HG03095 (cell line): ENCODE measurements around the gene DAAM1.

Experiments used
- ATAC-seq: cut with Tn5 transposase; IDR thresholded peaks from one replicate; pipeline ENCODE4 v1.9.1; 2021; ENCODE audit warnings: moderate library complexity; ENCODE audit not compliant: unreplicated experiment

DAAM1 gene

GRCh38 chr14:59188461-59189090, at the start of gene DAAM1:
TSS of gene DAAM1 (plus strand) at chr14:59188667. CDS start at chr14:59263478, 74,811 bp downstream.
- ATAC-seq: peak; percentile 89

DNA sequence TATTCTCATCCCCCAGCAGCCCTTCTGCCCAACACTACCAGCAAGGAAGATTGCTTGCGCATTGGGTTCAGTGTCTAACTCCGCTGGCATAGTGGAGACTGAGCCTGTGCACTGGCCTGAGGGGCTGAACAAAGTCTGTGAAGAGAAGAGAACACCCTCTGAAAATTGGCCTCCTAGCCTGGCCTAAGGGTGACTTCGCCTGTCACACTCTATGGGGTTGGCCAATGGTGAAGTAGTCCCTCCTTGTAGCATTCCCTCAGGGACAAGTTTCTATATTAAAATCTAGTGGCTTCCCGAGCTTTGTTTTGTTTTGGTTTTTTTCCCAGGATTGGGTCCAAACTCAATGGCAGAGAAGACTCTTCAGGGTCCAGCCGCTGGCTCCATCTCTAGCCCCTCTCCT, 49.1 kb upstream of the DAAM1 start:
- no peak for ATAC-seq

GRCh38 chr14:59140106-59140843, 48.2 kb upstream of the DAAM1 start:
- ATAC-seq: no peak

DNA sequence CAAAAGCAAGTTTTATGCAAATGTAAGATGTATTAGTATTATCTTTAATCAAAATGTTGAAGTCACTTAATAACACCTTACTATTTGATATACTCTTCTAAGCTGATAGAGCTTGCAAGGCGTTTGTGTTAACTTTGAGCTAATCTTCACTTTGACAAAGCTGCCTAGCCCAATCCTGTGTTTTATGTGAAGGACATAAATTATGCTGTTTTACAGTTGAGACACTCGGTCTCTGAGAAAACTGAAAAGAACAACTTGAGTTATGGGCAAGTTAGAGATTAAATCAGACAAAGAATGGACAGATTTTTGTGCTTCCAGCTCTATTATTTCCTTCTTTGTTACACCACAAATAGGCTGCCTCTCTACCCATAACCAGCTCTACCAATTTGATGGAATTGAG, 42.0 kb upstream of the DAAM1 start:
- no peak for ATAC-seq

DNA sequence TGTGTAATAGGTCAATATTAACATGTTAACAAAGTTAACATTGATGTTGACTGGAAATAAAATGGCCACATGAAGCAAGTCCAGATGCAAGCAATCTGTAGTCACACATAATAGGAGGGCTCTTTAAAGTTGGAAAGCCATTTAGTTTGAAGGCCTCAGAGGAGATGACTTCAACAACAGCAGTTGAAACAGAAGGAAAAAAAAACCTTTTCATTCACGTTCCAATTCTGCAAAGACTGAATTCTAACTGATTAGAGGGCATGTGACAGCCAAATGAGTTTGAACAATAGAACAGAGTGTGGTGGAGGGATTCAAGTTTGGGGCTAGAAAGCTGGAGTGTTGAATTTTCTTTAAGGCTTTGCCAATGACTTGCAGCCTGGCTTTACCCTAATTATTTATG, 41.5 kb upstream of the DAAM1 start:
- ATAC-seq: no peak

DNA sequence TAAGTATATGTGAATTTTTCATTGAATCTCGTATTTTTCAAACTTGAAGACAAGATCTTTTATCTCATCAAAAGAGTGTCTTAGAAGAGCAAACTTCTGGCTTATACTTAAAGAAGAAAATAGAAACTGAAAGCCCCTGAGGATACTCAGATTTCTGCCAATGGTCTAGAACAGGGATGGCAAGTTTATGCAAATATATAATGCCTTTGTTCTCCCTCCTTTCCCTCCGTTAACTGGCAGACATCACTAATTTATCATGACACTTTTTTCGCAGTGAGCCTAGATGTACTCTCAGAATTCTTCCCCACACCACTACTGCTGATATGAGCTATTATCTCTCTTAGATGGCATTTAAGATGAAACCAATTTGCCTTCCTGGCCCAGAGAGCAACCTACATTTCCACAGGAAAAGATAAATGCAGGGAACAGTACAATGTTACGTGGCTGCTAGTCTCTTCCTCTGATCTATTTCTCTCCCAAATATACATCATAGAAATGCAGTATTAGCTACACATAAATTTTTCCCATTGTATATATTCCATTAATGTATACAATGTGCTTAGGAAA, 40.0 kb upstream of the DAAM1 start:
- no peak for ATAC-seq

DNA sequence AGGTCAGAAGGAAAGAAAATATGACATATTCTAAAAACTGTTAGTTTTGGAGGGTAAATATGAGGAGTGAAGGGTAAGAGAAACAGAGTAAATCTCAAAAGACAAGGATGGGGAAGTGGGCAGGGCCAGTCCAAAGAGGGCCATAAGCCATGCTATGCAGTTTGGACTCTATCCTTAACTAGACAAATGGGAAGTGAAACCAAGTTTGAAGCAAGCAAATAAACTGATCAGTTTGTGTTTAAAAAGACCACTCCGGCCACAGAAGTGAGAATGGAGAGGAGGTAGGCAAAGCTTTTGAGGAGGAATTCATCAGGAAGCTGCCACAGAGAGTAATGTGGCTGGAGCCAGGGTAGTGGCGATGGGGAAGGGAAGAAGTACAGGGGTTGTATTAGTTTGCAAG, 37.5 kb upstream of the DAAM1 start:
- ATAC-seq: peak; percentile 81

DNA sequence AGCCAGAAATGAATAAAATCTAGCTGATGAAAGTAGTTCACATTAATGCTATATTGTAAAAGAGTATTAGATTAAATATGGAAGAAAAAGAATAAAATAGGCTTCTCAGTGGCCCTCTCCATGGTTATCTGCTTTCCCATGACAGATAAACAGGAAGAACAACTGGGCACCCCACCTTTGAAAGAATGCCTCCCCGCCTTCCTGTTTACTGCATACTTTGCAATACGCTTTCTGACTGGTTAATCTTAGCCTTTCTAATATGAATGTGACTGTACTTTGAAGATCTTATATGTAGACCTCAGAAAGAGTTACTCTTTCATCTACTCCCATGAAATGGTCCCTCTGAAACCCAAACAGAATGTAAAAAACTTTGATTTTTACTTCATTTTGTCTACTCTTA, 34.1 kb upstream of the DAAM1 start:
- ATAC-seq: no peak

- no peak for ATAC-seq
Observed at GRCh38 chr14:59155886-59156285, 32.6 kb upstream of the DAAM1 start.

DNA sequence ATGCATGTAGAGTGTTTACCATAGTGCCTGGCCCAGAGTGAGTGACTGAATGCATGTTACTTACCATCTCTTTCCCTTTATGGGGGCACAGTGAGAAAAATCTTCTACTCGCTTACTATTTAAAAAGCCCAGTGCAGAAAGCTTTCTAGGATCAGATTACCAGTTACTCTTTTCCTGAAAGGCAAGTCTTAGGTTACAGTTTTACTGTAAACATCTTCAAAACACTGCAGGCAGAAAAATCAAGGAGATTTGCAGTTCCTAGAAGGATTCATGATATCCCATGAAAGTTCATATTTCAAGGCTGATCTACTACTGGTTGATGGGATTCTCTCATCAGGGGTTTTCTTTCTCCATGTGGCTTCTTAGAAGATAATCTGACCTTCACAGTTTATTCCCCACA, 29.3 kb upstream of the DAAM1 start:
- no peak for ATAC-seq

- no peak for ATAC-seq
Observed at GRCh38 chr14:59160506-59160905, 28.0 kb upstream of the DAAM1 start.

DNA sequence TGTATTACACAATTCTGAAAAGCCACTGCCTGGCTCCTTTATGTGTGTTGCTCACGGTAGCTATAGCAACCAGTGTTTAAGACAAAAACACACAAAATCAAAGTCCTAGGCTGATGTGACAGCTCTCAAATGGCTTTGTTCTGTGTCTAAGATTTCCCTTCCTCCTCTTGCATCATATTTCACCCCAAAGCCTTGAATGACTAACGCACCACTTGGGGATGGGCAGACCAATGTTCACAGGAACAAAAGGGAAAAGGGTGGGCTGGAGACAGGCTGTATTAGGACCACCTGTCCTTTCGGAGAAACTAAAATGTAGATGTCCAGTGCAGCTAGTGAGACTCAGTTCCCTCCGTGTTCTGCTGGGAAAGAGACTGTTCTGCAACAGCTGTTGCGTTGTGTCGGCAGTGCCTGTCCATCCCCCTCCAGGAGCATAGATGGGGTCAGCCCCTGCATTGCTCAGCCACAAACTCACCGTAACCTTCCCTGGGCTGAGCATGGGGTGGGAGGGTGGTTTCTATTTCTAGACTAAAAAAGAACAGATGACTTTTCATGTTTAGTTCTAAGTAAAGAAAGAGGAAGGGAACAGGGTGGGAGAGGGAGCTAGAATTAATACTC, 26.8 kb upstream of the DAAM1 start:
- peak; percentile 80 for ATAC-seq

DNA sequence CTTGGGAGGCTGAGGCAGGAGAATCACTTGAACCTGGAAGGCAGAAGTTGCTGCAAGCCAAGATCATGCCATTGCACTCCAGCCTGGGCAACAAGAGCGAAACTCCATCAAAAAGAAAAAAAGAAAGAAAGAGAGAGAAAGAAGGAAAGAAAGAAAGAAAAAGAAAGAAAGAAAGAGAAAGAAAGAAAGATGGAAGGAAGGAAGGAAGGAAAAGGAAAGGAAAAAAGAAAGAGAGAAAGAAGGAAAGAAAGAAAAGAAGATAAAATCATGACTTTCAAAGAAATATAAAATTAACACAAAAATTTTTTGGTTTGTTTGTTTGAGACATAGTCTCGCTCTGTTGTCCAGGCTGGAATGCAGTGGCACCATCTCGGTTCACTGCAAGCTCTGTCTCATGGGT, 22.2 kb upstream of the DAAM1 start:
- no peak for ATAC-seq

GRCh38 chr14:59175404-59175803, 13.1 kb upstream of the DAAM1 start:
- ATAC-seq: peak; percentile 98

DNA sequence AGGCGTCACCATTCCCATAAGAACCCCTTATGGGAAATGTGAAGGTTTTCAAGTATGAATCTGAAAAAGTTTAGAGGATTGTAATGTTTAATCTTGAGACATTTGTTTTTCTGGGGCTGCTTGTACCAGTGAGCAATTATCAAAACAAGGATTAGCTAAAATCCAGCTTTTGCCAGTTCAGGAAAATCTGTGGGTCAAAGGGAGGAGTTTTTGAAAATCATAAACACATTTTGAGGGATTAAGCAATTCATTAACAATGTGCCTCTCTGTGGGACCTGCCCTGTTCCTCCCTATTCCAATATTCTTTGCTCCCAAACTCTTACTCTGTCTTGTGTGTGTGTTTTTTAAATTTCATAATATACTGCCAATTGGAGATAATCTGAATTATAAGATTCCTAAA, 11.7 kb upstream of the DAAM1 start:
- no peak for ATAC-seq

DNA sequence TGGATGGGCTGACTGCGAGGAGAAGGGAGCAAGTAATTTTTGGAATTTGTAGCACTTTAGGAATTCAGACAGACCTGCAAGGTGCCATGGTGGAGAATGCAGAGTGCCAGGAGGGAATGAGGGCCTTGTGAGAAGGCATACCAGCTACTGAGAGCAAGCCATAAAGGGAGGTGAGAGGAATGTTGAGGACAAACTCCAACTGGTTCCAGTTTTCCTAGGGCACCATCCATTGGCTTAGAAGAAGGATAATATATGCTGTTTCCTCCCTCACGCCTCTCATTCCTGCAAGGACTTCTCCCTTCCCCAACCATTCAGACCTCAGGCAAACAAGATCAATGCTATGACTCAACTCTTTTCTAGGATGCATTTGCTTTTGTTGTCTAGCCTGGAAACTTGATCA, 11.2 kb upstream of the DAAM1 start:
- ATAC-seq: no peak

DNA sequence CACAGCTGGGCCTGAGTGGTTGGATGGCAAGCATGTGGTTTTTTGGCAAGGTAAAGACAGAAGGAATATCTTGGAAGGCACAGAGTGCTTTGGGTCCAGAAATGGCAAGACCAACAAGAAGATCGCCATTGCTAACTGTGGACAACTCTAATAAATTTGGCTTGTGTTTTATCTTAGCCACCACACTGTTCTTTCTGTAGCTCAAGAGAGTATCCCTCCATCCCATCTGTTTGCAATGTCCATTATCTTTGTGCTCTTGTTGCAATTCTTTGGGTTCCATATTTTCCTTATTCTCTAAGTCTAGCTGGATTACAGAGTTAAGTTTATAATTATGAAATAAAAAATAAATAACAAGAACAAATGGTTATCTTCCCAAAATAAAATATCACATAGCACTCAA, 6.7 kb upstream of the DAAM1 start:
- ATAC-seq: no peak

DNA sequence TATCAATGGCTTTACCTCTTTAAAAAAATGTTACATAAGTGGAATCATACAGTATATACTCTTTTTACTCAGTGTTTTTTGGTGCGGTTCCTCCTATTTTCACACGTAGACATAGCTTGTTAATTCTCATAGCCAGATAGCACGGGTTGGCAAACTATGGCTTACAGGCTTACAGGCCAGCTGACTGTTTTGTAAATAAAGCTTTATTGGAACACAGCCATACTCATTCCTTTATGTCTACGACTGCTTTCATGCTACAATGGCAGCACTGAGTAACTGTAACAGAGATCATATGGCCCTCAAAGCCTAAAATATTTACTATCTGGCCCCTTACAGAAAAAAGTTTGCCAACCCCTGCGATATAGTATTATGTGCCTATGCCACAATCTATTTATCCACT, 5.8 kb upstream of the DAAM1 start:
- ATAC-seq: no peak

DNA sequence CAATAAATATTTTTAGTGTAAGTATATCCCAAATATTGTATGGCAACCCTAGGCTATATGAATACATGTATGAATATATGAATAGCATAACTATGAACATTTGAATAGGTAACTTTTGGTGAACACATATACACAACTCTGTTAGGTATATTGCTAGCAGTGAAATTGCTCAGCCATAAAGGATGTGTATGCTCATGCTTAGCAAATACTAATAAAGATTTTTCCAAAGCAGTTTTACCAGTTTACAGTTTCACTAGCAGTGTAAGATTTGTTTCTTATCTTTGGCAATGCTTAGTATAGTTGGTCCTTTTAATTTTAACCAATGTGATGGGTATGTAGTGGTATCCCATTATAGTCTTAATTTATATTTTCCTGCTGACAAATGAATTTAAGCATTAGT, 5.3 kb upstream of the DAAM1 start:
- no peak for ATAC-seq

DNA sequence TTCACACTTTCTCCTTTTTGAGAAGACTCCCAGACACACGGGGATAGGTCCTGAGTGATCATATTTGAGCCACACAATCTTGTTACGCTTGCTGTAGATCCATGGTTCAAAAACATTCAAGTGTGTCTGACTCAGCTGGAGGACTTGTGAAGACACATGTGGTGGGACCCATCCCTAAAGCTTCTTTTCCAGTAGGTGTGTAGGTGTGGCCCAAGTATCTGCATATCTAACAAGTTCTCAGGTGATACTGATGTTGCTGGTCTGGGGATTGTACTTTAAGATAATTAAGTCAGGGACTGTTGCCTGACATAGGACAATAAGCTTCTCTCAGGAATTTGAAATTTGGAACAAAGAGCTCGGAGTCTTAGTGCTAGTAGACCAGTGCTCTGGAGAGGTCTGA, 4.1 kb upstream of the DAAM1 start:
- no peak for ATAC-seq

GRCh38 chr14:59185676-59186075, 2.8 kb upstream of the DAAM1 start:
- no peak for ATAC-seq

DNA sequence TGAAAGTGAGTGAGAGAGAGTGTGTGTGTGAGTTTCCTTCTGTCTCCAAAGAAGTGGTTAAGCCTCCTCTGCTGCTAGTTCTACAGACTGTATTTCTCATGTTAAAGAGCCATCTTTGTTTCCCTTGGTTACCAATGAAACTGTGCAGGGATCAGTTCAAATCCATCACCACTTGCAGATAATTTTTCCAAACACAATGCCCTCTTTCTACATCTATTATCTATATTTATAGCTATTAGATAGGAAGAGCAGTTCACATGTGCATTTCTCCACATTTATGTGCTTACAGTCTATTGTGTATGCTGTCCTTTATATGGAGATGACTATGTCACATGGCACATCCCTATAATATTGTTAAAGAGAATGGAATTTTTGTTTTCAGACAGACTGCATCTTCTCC, 2.2 kb upstream of the DAAM1 start:
- ATAC-seq: no peak
